Neural crest cell (in vitro differentiated cells): ENCODE results near the gene TRMT6. TPM values are rescaled to one million over a fixed set of nuclear protein-coding genes. Genes with fewer than 3 reads are reported as not detected.

ENCODE experiments used
- DNase-seq: peaks from one replicate; pipeline ENCODE4 v3.0.0; 2021; ENCODE audit warnings: low read depth, mixed read lengths, low spot score
- H3K27ac Mint-ChIP-seq: one replicate; pipeline ENCODE4 v1.8.0; 2021; ENCODE audit warnings: mild to moderate bottlenecking, mixed read lengths; ENCODE audit not compliant: unreplicated experiment
- H3K27me3 Mint-ChIP-seq: 2 replicates; pipeline ENCODE4 v1.8.0; 2021; ENCODE audit warnings: low read depth, mild to moderate bottlenecking, mixed read lengths
- H3K36me3 Mint-ChIP-seq: 2 replicates; pipeline ENCODE4 v1.8.0; 2021; ENCODE audit warnings: low read depth, mild to moderate bottlenecking, mixed read lengths
- H3K4me1 Mint-ChIP-seq: 2 replicates; pipeline ENCODE4 v1.8.0; 2021; ENCODE audit warnings: mixed read lengths
- H3K4me3 Mint-ChIP-seq: one replicate; pipeline ENCODE4 v1.8.0; 2021; ENCODE audit warnings: mild to moderate bottlenecking, mixed read lengths
- H3K9me3 Mint-ChIP-seq: 2 replicates; pipeline ENCODE4 v1.8.0; 2021; ENCODE audit warnings: mixed read lengths
- CTCF ChIP-seq: fragments of 200-600 bp; sonication (generic); conservative IDR thresholded peaks from 2 replicates; pipeline ENCODE4 v1.5.0; 2021; ENCODE audit warnings: antibody characterized with exemption, mild to moderate bottlenecking
- total RNA-seq: library from RNA; stranded (reverse); gene quantifications from 2 replicates; pipeline ENCODE4 v1.2.1, GENCODE V29; 2021

TRMT6 gene
- total RNA-seq, 1 donor from 2014 or later: 23.1 TPM

GRCh38 chr20:5935384-5935783 lies 14.9 kb downstream of the TRMT6 start:
- DNase-seq: no peak
- Mint-ChIP-seq H3K27ac (no peak overlapping the region), H3K36me3 (peaks cover 3% of the 10 kb centered on the region), H3K4me3 (no peak overlapping the region), H3K4me1 (no peaks in the 10 kb centered on the region), H3K9me3 (no peaks in the 10 kb centered on the region), H3K27me3 (peaks cover 15% of the 10 kb centered on the region)
- no peak for TF ChIP-seq CTCF

GRCh38 chr20:5933802-5934436 lies 16.4 kb downstream of the TRMT6 start:
- H3K27ac Mint-ChIP-seq: no peak overlapping the region
- no peak overlapping the region for H3K4me3 Mint-ChIP-seq
- no peaks in the 10 kb centered on the region for H3K9me3 Mint-ChIP-seq
- peak; percentile 24 for TF ChIP-seq CTCF
- peaks cover 26% of the 10 kb centered on the region for H3K27me3 Mint-ChIP-seq
- H3K36me3 Mint-ChIP-seq: no peaks in the 10 kb centered on the region
- no peaks in the 10 kb centered on the region for H3K4me1 Mint-ChIP-seq
- no peak for DNase-seq

- peaks cover 32% of the 10 kb centered on the region for H3K27me3 Mint-ChIP-seq
Observed at GRCh38 chr20:5932796-5933195, 17.5 kb downstream of the TRMT6 start.

GRCh38 chr20:5931411-5931810 lies 18.9 kb downstream of the TRMT6 start:
- no peaks in the 10 kb centered on the region for H3K4me1 Mint-ChIP-seq
- no peak for DNase-seq
- no peaks in the 10 kb centered on the region for H3K36me3 Mint-ChIP-seq
- H3K27me3 Mint-ChIP-seq: peaks cover 35% of the 10 kb centered on the region
- H3K9me3 Mint-ChIP-seq: no peaks in the 10 kb centered on the region
- no peak overlapping the region for H3K4me3 Mint-ChIP-seq
- H3K27ac Mint-ChIP-seq: no peak overlapping the region
- TF ChIP-seq CTCF: no peak

More at GRCh38 chr20:5932796-5933195, 17.5 kb downstream of the TRMT6 start:
- DNase-seq: no peak
- Mint-ChIP-seq H3K27ac (no peak overlapping the region), H3K4me3 (no peak overlapping the region), H3K4me1 (no peaks in the 10 kb centered on the region), H3K36me3 (no peaks in the 10 kb centered on the region), H3K9me3 (no peaks in the 10 kb centered on the region)
- no peak for TF ChIP-seq CTCF

- Mint-ChIP-seq H3K9me3 (no peaks in the 10 kb centered on the region), H3K4me1 (no peaks in the 10 kb centered on the region), H3K36me3 (no peaks in the 10 kb centered on the region), H3K27me3 (peaks cover 39% of the 10 kb centered on the region), H3K27ac (no peak overlapping the region), H3K4me3 (no peak overlapping the region)
- no peak for TF ChIP-seq CTCF
- DNase-seq: no peak
Observed at GRCh38 chr20:5928836-5929715, 21.3 kb downstream of the TRMT6 start.
